ENCODE measurements around the gene CYP17A1.

DNA sequence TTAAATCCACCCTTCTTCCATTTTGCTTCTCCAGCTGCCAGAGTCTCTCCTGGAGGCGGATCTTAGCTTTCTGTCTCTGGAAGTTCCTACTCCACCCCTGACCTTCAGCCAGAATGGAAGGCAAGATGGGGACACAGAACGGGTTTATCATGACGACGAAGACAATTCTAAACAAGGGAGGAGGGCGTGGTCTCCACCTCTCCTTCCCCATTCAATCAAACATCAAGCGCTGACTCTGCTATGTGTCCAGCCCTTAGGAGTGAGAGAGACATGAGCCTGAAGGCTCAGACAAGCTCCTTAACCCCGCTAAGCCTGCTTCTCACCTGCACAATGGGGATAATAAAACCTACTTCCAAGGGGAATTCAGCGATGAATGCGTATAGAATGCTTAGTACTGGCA lies 3.1 kb downstream of the CYP17A1 start:
- no peak for TF ChIP-seq EZH2phosphoT487 (conservative IDR thresholded peaks at IDR 0.05; ENCODE audit: low read length)
- TF ChIP-seq CTCF (IDR thresholded peaks at IDR 0.05; ENCODE audit: insufficient read depth, low read length, poor library complexity, severe bottlenecking) = no peak

Measured in SU-DHL-6 (cell line).